Upper lobe of right lung (tissue), 1 donor: ENCODE data around the gene UTP15. TPM values are rescaled to one million over a fixed set of nuclear protein-coding genes. Genes with fewer than 3 reads are reported as not detected.

Experiments
- ATAC-seq: fragments of 200-7000 bp; cut with Tn5 transposase; one replicate; pipeline ENCODE4 v1.9.1; 2020; ENCODE audit warnings: mild to moderate bottlenecking, moderate library complexity
- DNase-seq: peaks from one replicate; pipeline ENCODE4 v3.0.0-alpha.2; 2020
- H3K27ac ChIP-seq: fragments of 200-600 bp; one replicate; pipeline ENCODE4 v1.8.0; 2022
- H3K27me3 ChIP-seq: fragments of 200-600 bp; one replicate; pipeline ENCODE4 v1.8.0; 2022; ENCODE audit warnings: mild to moderate bottlenecking
- H3K36me3 ChIP-seq: fragments of 200-600 bp; one replicate; pipeline ENCODE4 v1.8.0; 2022
- H3K4me1 ChIP-seq: fragments of 200-600 bp; one replicate; pipeline ENCODE4 v1.8.0; 2022
- H3K4me3 ChIP-seq: fragments of 200-600 bp; one replicate; pipeline ENCODE4 v1.8.0; 2022; ENCODE audit warnings: mild to moderate bottlenecking
- H3K9me3 ChIP-seq: fragments of 200-600 bp; one replicate; pipeline ENCODE4 v1.8.0; 2022
- intact Hi-C: fragments of 100-400 bp; cut with DNase I; formaldehyde crosslinking; loops from one replicate; pipeline ENCODE4 v1.11.0; 2022
- total RNA-seq: library from RNA; stranded (reverse); fragmentation: NEBNext Ultra II Directional; extraction: Animal tissue kit (Norgen Biotek cat#: 25700); gene quantifications from one replicate; pipeline ENCODE4 v1.2.1, GENCODE V29; 2021
- TF ChIP-seq, protein P1 (sequence below): fragments of 200-600 bp; IDR thresholded peaks from one replicate; pipeline ENCODE4 v1.8.0; 2022; ENCODE audit warnings: antibody characterized with exemption
- donor health status: DM: no; HTN: yes; CAD: no; lungs with severe emphysema.

Gene UTP15
- total RNA-seq, 1 donor from 2014 or later: 20.1 TPM

DNA sequence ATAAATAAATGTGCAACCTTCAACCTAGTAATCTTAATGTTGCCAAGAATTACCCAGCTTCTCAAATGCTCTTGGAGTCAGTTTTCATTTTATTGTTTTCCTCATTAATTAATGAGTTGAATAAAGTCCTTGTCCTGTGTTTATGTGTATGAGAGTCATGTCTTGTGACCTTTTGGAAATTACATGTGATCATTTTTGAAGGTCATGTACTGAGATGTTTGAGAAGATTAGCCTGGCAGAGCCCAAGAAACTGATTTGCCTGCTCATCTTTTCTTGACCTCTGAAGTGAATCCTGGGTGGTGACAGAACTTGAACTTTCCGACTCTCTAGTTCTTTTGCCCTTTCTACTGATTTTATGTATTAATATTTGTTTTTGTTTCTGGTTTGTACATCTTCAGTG, 15.5 kb upstream of the UTP15 start:
- no peaks in the 10 kb centered on the region for H3K9me3 ChIP-seq
- no peaks in the 10 kb centered on the region for H3K4me1 ChIP-seq
- TF ChIP-seq, protein P1, sequence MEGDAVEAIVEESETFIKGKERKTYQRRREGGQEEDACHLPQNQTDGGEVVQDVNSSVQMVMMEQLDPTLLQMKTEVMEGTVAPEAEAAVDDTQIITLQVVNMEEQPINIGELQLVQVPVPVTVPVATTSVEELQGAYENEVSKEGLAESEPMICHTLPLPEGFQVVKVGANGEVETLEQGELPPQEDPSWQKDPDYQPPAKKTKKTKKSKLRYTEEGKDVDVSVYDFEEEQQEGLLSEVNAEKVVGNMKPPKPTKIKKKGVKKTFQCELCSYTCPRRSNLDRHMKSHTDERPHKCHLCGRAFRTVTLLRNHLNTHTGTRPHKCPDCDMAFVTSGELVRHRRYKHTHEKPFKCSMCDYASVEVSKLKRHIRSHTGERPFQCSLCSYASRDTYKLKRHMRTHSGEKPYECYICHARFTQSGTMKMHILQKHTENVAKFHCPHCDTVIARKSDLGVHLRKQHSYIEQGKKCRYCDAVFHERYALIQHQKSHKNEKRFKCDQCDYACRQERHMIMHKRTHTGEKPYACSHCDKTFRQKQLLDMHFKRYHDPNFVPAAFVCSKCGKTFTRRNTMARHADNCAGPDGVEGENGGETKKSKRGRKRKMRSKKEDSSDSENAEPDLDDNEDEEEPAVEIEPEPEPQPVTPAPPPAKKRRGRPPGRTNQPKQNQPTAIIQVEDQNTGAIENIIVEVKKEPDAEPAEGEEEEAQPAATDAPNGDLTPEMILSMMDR: no peak
- no peaks in the 10 kb centered on the region for H3K27me3 ChIP-seq
- DNase-seq: no peak
- peaks cover 34% of the 10 kb centered on the region for H3K36me3 ChIP-seq
- no peak overlapping the region for H3K4me3 ChIP-seq
- intact Hi-C loops: no loop called here
- ATAC-seq: no peak
- no peak overlapping the region for H3K27ac ChIP-seq

DNA sequence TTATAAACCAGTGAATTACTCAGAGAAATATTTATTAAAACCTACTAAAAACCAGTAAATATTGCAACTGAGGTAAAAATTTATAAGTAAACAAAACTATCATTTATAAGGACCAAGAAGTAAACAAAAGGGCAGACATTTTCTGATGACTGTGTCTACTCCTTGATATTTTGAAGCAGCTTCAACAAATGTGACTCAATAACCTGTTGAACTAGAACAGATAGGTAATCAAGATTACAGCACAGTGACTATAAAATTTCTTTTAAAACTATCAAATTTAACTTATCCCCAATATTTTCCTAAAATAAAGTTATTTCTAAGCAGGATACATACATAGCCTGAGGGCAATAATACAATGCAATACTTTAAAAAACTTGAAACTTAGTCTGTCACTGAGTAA, 12.9 kb upstream of the UTP15 start:
- no peak overlapping the region for H3K4me3 ChIP-seq
- H3K4me1 ChIP-seq: no peaks in the 10 kb centered on the region
- ATAC-seq (no peak), DNase-seq (no peak)
- H3K27me3 ChIP-seq: no peaks in the 10 kb centered on the region
- H3K36me3 ChIP-seq: peaks cover 60% of the 10 kb centered on the region
- no peaks in the 10 kb centered on the region for H3K9me3 ChIP-seq
- TF ChIP-seq, protein P1: no peak
- intact Hi-C loops: no loop called here
- H3K27ac ChIP-seq: no peak overlapping the region

DNA sequence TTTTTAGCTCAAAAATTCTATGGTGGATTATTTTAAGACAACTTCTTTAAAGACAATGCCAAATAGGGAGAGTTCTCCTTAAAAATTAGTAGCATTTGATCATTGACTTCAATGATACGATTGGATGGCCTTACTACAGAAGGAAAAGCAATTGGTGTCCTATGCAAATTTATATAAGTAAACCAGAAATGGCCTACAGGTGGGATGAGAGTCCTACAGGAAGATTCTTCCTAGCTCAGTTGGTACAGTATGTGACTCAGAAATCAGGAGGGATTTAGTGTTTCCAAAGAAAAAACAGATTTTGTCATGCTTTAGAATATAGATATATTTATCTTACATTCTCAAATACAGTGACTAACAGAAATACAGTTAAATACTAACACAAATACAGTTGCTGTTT, 6.6 kb upstream of the UTP15 start:
- intact Hi-C loops: no loop called here
- Histone ChIP-seq H3K27ac (no peak overlapping the region), H3K4me3 (no peak overlapping the region), H3K4me1 (peaks cover 10% of the 10 kb centered on the region), H3K27me3 (no peaks in the 10 kb centered on the region), H3K9me3 (no peaks in the 10 kb centered on the region), H3K36me3 (peaks cover 88% of the 10 kb centered on the region)
- TF ChIP-seq, protein P1: no peak
- no peak for ATAC-seq
- DNase-seq: no peak

DNA sequence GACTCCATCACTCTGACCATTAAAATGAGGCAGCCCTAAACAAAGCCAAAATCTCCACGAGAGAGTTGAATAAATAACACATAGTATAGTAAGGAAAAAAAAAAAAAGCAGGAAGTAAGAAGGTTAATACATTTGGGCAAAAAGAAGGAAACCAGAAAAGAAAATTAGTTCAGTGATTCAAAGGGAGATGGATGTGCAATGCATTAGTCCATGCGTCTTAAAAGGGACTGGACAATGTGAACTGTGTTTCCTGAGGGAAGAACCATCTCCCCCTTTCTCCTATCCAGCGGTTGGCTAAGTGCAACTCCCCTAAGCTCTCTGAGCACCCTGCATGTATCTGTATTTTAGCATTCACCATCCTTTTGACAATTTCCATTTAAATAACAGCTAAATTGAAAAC, 1.5 kb upstream of the UTP15 start:
- H3K27me3 ChIP-seq: no peaks in the 10 kb centered on the region
- TF ChIP-seq, protein P1: no peak
- no peaks in the 10 kb centered on the region for H3K9me3 ChIP-seq
- peaks cover 38% of the 10 kb centered on the region for H3K36me3 ChIP-seq
- intact Hi-C loops: no loop called here
- H3K27ac ChIP-seq: no peak overlapping the region
- H3K4me3 ChIP-seq: peak overlapping the region; percentile 85
- H3K4me1 ChIP-seq: peaks cover 27% of the 10 kb centered on the region
- no peak for ATAC-seq
- DNase-seq: no peak

DNA sequence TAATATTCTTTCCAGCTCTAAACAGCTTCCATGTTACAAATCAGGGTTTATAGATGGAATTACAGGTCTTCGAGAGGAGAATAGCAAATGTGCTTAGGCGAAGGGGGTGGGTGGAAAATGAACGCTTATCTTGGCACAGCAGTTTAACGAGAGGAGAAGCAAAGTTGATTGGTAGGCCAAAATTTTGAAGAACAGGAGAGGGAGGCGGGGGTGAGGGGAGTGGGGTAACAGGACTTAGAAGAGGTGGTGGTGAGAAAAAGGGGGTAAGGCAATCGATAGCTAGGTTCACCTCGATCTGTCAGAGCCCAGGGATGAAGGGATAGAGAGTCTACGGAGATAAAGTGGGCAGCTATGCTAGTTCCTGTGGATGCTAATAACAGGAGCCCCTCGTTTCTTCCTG, 868 bp upstream of the UTP15 start:
- intact Hi-C loops: no loop called here
- ATAC-seq (peak; percentile 2), DNase-seq (no peak)

More for the DNA sequence above, 868 bp upstream of the UTP15 start:
- Histone ChIP-seq H3K9me3 (no peaks in the 10 kb centered on the region), H3K4me3 (peak overlapping the region; percentile 85), H3K27me3 (no peaks in the 10 kb centered on the region), H3K36me3 (peaks cover 38% of the 10 kb centered on the region), H3K4me1 (peaks cover 27% of the 10 kb centered on the region), H3K27ac (peak overlapping the region; percentile 98)
- TF ChIP-seq, protein P1: no peak
